DMS53 (cell line): ENCODE results near the gene ARHGEF1.

Experiments used
- DNase-seq: peaks from one replicate; lab custom pipeline; 2025; lab: John Stamatoyannopoulos, UW

The ARHGEF1 gene

GRCh38 chr19:41883821-41884733, 1.1 kb downstream of the ARHGEF1 start:
- DNase-seq = peak; percentile 100

GRCh38 chr19:41886761-41887710, 4.1 kb downstream of the ARHGEF1 start:
- no peak for DNase-seq

- peak; percentile 80 for DNase-seq
Observed at GRCh38 chr19:41887711-41888382, 4.9 kb downstream of the ARHGEF1 start.

DNA sequence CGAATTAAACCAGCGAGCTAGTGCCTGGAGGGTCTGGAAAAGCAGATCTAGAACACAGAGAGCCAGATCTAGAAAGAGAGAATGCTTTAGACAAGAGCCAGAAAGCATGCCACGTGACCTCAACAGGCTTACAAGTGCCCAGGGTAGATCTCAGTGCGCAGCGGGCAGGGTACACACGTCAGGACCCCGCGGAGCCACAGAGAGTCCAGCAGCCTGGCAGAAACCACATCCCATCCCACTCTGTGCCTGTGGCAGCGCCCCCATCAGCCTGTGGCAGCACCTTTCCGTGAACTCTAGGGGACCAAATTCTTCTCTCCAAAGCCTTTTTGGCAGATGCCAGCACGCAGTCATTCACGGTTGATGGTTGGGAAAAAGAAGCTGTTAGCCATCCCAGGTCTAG, 5.9 kb downstream of the ARHGEF1 start:
- DNase-seq = no peak

- DNase-seq = no peak
Observed at GRCh38 chr19:41889896-41890295, 6.9 kb downstream of the ARHGEF1 start.

DNA sequence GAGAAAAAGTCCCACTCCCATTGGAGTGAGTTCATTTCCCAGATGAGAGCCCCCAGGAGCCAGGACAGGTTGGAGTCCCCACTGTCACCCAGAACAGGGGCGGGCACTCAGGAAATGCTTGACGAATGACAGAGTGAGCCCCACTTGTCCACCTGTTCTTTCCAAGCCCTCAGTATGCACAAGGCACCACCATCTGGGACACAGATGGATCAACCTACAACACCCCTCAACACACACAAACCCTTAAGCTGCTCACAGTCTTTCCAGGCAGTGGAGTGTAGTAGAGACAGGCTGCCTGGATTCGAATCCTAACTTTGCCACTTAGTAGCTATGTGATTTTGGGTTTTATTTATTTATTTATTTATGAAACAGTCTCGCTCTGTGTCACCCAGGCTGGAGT, 8.0 kb downstream of the ARHGEF1 start:
- no peak for DNase-seq

GRCh38 chr19:41892173-41892902, 9.4 kb downstream of the ARHGEF1 start:
- no peak for DNase-seq

DNA sequence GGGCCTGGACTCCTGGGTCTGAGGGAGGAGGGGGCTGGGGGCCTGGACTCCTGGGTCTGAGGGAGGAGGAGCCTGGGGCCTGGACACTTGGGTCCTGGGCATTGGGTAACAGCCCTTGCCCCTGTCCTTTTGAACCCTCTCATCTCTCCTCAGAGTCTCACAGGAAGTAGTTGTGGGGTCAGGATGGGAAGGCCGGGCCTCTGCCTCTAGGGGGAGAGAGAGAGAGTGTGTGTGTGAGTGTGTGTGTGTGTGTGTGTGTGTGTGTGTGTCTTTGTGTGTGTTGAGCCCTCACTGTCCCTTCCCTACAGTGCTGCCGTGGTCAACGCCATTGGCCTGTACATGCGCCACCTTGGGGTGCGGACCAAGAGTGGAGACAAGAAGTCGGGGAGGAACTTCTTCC, 10.9 kb downstream of the ARHGEF1 start:
- DNase-seq = peak; percentile 67

- no peak for DNase-seq
Observed at GRCh38 chr19:41894350-41894749, 11.4 kb downstream of the ARHGEF1 start.

DNA sequence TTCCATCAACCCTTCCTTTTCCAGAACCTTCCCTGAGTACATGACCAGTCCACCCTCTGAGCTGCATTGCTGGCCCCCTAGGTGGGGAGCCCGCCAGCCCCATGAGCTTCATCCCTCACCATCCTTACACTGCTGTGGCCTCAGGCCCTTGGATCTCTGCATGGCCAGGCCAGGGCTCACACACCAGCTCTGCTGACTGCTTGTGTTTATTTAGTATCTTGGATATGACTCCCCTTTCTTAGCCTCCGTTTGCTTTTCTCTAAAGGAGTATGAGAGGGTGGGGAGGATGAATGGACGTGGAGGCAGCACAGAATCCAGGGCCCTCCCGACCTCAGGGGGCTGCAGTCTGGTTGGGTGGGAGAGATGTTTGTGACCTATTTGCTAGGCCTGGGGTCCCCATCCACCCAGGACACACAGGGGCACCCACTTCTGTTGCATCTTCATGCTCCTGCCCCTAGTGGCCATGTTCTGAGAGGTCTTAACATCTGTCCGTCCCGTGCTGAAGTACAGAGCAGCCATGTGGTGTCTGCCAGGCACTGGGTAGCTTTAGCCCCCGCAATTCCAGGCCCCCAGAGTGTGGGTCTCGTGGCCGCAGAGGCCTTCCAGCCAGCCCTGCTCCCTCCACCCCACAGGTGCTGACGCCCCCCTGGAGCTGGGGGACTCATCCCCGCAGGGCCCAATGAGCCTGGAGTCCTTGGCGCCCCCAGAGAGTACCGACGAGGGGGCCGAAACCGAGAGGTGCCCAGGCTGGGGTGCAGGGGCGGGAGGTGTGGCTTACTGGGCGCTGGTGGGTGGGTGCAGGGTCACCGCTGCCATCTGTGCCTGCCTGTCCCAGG, 13.0 kb downstream of the ARHGEF1 start:
- peak; percentile 44 for DNase-seq

GRCh38 chr19:41896581-41896942, 13.6 kb downstream of the ARHGEF1 start:
- no peak for DNase-seq

- DNase-seq = no peak
Observed at GRCh38 chr19:41897181-41897580, 14.2 kb downstream of the ARHGEF1 start.

GRCh38 chr19:41897820-41898219, 14.8 kb downstream of the ARHGEF1 start:
- no peak for DNase-seq

DNA sequence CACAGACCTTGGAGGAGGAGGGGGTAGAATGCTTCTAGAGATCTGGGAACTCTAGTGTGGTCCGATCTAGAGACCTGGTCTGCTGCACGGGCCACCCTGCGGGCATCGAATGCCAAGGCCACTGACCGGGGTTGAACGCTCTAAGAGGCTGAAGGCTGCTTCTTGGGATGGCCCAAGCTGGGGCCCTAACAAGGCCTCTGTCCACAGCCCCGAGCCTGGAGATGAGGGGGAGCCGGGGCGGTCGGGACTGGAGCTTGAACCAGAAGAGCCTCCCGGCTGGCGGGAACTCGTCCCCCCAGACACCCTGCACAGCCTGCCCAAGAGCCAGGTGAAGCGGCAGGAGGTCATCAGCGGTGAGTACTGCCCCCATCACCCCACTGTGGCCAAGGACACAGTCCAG, 15.3 kb downstream of the ARHGEF1 start:
- DNase-seq = no peak

DNA sequence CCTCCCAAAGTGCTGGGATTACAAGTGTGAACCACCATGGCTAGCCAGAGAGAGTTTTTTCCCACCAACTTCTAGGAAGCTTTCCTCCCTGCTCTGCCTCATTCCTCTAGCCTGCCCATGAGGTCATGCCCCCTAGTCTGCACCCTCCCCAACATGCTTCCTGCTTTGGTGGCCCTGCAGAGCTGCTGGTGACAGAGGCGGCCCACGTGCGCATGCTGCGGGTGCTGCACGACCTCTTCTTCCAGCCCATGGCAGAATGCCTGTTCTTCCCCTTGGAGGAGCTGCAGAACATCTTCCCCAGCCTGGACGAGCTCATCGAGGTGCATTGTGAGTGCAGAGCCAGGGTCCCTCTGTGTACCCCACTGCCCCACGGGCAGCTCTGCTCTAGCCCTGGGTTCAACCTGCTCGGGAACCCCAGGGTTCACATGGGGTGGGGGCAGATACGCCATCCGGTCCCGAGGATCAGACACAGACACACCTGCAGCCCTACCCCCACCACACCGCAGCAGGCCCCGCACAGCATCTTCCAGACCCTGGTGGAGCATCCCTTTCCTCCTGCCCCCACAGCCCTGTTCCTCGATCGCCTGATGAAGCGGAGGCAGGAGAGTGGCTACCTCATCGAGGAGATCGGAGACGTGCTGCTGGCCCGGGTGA, 18.9 kb downstream of the ARHGEF1 start:
- DNase-seq = no peak

GRCh38 chr19:41902594-41902993, 19.6 kb downstream of the ARHGEF1 start:
- DNase-seq = no peak

DNA sequence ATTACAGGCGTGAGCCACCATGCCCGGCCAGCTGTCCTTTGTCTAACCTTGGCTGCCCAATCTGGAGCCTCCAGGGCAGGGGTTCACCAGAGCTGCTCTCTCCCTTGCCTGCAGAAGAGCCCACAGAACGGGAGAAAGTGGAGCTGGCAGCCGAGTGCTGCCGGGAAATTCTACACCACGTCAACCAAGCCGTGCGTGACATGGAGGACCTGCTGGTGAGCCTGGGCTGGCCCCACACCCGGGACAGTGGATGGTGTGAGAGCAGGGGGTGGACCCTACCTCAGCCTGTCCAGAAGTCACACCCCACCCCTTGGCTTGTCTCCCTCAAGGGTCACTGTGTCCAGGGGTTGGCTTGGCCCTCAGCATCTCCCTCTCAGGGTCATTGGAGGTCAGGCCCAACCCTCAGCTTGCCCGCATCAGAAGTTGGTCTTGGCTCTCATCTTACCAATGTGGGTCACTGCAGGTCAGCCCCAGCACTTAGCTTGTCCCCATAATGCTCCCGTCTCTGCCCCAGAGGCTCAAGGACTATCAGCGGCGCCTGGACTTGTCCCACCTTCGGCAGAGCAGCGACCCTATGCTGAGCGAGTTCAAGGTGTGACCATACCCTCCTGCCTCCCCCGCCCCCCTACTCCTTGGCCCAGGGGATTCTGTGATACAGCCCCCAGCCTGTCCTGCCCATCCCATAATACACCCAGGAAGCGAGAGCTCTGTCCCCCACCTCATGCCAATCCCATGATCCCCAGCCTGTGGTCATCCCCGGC, 20.4 kb downstream of the ARHGEF1 start:
- DNase-seq = peak; percentile 56

- DNase-seq = peak; percentile 98
Observed at GRCh38 chr19:41904118-41904870, 21.3 kb downstream of the ARHGEF1 start.
